SU-DHL-6 (cell line): Measurements from ENCODE around the gene ARFGAP3.

Experiments
- EZH2phosphoT487 ChIP-seq: fragments of 200-600 bp; sonication (generic), shearing (Covaris generic); conservative IDR thresholded peaks from 2 replicates; pipeline ENCODE4 v1.6.1; 2018; ENCODE audit warnings: mild to moderate bottlenecking, antibody characterized with exemption, low read length, moderate library complexity, mixed read lengths
- TF ChIP-seq, protein P1 (sequence below): fragments of 200-600 bp; sonication (generic); IDR thresholded peaks from one replicate; pipeline ENCODE4 v1.5.1; 2017; ENCODE audit warnings: antibody characterized with exemption, mild to moderate bottlenecking, low read length, moderate library complexity; ENCODE audit not compliant: insufficient read depth, poor library complexity, severe bottlenecking

GRCh38 chr22:42877597-42878340 lies 20.7 kb upstream of the ARFGAP3 start:
- TF ChIP-seq, protein P1, sequence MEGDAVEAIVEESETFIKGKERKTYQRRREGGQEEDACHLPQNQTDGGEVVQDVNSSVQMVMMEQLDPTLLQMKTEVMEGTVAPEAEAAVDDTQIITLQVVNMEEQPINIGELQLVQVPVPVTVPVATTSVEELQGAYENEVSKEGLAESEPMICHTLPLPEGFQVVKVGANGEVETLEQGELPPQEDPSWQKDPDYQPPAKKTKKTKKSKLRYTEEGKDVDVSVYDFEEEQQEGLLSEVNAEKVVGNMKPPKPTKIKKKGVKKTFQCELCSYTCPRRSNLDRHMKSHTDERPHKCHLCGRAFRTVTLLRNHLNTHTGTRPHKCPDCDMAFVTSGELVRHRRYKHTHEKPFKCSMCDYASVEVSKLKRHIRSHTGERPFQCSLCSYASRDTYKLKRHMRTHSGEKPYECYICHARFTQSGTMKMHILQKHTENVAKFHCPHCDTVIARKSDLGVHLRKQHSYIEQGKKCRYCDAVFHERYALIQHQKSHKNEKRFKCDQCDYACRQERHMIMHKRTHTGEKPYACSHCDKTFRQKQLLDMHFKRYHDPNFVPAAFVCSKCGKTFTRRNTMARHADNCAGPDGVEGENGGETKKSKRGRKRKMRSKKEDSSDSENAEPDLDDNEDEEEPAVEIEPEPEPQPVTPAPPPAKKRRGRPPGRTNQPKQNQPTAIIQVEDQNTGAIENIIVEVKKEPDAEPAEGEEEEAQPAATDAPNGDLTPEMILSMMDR, result no peak
- TF ChIP-seq EZH2phosphoT487, result no peak
